GM18517 (cell line): Measurements from ENCODE around the gene CIC.

Experiments
- ATAC-seq: cut with Tn5 transposase; IDR thresholded peaks from one replicate; pipeline ENCODE4 v1.9.1; 2021; ENCODE audit warnings: mild to moderate bottlenecking, moderate library complexity; ENCODE audit not compliant: unreplicated experiment

CIC gene

GRCh38 chr19:42242512-42243409 is 26.3 kb upstream of the CIC start, which contains the start of gene GSK3A:
TSS of gene GSK3A (minus strand) at chr19:42242602. CDS start at chr19:42242465, 137 bp downstream.
- peak; percentile 61 for ATAC-seq

- peak; percentile 43 for ATAC-seq
Observed at GRCh38 chr19:42244347-42245220, 24.5 kb upstream of the CIC start.

DNA sequence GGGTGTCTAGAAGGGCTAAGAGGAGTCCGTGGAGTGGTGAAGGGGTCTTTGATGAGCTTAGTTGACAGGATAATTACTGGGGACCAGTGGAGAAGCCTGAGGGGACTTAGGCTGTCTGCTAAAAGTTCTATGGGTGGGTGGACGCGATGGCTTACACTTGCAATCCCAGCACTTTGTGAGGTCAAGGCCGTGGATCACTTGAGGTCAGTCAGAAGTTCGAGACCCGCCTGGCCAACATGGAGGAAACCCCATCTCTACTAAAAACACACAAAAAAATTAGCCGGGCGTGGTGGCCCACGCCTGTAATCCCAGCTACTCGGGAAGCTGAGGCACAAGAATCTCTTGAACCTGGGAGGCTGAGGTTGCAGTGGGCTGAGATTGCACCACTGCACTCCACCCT is 23.8 kb upstream of the CIC start:
- no peak for ATAC-seq

DNA sequence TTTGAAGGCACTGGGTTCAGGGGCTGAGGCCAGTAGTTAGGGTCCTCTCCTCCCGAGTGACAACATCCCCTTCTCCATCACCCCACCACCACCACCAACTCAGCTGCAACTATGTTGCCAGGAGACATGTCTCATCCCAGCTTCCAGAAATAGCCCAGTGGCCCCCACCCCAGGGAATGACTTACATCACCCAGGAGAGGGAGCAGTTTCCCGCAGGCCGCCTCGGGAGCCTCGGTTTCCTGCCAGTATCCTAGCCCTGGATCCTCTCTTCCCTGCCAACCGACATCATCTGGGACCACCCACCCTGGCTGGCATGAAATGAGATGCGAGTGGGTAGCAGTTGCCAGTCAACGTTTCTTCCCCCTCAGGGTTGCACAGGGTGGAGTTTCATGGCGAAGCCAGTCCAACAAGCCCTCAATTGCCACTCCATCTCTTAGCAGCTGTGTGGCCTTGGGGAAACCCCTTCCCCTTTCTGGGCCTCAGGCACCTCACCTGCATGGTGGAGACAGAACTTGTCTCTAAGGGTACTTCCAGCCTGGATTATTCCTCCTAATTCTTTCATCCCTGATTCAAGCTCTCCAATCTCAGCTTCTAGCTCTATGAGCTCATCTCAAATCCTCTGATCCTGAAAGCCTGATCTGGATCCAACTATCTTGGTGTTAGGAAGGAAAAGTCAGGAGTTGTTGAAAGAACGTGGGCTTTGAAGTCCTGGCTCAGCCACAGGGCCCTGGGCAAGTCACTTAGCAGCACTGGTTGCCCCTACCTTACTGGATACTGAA is 22.7 kb upstream of the CIC start:
- ATAC-seq = no peak

- ATAC-seq = no peak
Observed at GRCh38 chr19:42246922-42247639, 22.0 kb upstream of the CIC start.

DNA sequence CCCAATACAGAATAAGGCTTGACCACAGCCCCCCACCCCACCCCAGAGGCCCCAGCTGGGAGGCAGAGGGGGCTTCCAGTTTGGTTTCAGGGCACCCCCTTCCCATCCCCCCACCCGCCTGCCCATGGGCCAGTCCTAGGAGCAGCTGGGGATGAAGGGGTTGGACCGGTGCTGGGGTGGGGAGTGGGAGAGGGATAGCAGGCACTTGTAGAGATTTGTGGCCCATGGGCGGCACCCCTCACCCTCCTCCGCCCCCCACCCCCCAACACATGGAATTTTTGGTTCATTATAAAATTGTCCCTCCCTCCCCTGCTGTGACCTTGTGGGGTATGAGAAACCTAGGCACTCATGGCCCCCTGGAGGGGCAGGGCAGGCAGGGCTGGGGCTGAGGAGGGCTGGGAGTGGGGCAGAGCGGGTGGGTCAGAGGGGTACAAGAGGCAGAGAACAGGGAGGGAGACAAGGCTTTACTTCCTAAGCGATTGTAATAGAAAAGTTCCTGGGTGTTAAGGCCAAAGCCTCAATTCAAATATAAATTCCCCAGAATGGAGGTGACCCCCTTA is 21.3 kb upstream of the CIC start:
- ATAC-seq = no peak

GRCh38 chr19:42248270-42249148 is 20.5 kb upstream of the CIC start:
- ATAC-seq = no peak

DNA sequence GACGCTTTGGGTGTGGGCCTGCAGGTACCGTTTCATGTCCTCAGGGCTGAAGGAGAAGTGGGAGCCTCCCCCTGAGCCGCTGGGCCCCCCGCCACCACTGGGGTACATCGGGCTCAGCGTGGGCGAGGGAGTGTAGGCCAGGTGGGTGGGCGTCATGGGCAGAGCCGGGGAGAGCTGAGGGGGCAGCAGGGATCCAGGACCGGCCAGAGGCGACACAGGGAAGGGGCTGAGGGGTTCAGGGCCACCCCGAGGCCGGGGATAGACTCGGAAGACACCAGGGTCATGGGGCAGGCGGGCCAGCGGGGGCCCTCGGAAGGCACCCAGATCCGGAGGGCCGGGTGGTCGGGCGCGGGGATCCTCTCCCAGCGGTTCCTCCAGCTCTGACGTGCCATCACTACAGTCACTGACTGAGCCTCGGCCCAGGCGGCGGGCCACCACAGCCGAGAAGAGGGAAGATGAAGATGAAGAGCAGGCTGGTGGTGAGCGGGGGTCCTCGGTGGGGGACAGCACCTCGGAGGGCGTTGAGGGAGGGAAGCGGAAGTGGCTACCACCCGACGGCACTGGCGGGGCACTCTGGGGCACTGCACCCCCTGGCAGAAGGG is 19.8 kb upstream of the CIC start:
- ATAC-seq = no peak

DNA sequence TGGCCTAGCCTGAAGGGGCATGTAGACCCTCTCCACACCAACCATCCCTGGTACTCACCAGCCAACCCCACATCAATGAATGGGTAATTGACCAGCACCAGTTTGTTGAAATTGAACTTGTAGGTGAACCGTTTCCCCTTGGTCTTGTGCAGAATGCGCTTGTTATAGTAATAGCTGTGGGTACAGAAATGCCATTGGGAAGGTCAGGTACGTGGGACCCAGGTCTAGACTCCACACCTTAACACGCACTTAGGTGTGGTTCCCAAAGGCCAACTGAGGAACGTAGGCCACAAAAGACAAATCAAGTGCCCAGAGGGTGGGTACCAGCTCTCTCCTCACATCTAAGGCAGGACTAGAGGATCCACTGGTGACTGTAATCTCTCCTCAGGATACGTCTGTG is 19.3 kb upstream of the CIC start:
- no peak for ATAC-seq

DNA sequence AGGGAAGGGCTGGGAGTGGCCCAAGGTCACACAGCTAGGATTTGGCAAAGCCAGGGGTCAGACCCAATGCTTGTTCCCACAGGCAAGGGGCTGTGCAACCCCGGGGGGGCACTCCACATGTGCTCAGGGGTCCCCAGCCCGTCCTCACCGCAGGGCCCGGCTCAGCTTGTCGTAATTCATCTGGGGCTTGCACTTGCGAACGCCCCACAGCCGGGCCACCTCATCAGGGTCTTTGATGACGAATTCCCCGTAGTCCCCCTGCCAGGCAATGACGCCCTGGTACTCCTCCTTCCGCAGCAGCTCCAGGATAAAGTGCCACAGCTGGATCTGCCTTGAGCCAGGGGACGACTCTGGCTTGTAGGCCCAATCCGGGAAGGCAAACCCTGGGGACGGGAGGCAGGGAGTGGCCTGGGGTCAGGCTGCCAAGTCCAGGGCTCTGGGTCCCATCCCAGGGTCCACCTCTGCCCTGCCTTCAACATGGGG is 18.8 kb upstream of the CIC start:
- no peak for ATAC-seq

- no peak for ATAC-seq
Observed at GRCh38 chr19:42250666-42251531, 18.2 kb upstream of the CIC start.

GRCh38 chr19:42251572-42252358 is 17.3 kb upstream of the CIC start:
- no peak for ATAC-seq

GRCh38 chr19:42252365-42253244 is 16.4 kb upstream of the CIC start:
- no peak for ATAC-seq

DNA sequence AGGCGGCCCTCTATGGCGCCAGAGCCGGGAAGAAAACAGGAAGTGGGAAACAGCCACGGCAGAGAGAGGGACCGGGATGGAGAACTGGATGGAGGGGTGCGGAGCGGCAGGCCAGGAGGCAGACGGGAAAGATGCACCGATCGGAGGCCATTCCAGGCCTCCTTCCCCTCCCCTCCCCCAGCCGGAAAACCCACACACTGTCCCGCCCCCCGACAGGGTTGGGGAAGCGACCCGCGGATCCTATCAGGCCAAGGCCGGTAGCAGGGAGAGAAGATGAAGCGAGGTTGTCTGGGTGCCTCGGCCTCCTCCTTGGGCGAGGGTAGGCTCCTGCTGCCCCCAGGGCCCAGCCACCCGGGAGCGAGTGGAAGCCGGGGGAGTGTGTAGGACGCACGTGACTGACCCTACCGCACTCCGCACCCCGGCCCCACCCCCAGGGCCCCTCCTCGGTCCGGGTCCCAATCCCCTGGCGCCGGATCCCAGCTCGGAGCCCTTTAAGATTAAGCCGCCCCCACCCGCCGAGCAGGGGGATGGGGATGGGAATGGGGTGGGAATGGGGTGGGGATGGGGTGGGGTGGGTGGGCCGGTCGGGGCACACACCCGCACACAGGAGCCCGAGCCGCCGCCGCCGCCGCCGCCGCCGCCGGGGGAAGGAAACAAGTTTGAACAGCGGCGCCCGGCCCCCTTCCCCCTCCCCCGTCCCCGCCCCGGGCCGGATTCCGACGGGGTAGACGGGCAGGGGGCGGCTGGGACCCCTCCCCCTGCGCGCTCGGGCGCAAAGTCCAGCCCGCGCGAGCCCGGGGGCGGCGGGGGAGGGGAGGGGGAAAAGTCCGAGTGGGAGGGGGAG is 15.6 kb upstream of the CIC start:
- no peak for ATAC-seq
